ENCODE results near the gene PHKG2.

The PHKG2 gene

DNA sequence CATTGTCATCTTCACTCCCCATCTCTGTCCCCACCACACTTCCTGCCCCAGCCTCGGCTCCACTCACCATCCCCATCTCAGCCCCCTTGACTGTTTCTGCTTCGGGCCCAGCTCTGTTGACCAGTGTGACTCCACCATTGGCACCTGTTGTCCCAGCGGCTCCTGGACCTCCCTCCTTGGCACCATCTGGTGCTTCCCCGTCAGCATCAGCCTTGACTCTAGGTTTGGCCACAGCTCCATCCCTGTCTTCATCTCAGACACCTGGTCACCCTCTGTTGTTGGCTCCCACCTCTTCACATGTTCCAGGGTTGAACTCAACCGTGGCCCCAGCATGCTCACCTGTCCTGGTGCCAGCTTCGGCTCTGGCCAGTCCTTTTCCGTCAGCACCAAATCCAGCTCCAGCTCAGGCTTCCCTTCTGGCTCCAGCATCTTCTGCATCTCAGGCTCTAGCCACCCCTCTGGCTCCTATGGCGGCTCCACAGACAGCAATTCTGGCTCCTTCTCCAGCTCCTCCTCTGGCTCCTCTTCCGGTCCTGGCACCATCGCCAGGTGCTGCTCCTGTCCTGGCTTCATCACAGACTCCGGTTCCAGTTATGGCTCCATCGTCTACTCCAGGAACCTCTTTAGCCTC is 24.4 kb upstream of the PHKG2 start:
- TF ChIP-seq, protein P1, sequence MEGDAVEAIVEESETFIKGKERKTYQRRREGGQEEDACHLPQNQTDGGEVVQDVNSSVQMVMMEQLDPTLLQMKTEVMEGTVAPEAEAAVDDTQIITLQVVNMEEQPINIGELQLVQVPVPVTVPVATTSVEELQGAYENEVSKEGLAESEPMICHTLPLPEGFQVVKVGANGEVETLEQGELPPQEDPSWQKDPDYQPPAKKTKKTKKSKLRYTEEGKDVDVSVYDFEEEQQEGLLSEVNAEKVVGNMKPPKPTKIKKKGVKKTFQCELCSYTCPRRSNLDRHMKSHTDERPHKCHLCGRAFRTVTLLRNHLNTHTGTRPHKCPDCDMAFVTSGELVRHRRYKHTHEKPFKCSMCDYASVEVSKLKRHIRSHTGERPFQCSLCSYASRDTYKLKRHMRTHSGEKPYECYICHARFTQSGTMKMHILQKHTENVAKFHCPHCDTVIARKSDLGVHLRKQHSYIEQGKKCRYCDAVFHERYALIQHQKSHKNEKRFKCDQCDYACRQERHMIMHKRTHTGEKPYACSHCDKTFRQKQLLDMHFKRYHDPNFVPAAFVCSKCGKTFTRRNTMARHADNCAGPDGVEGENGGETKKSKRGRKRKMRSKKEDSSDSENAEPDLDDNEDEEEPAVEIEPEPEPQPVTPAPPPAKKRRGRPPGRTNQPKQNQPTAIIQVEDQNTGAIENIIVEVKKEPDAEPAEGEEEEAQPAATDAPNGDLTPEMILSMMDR (IDR thresholded peaks at IDR 0.05; ENCODE audit: low read depth, low read length), result no peak
- TF ChIP-seq, protein P2, sequence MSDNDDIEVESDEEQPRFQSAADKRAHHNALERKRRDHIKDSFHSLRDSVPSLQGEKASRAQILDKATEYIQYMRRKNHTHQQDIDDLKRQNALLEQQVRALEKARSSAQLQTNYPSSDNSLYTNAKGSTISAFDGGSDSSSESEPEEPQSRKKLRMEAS (IDR thresholded peaks at IDR 0.05; ENCODE audit: low read depth, low read length), result no peak
- no peak for TF ChIP-seq POLR2A (IDR thresholded peaks at IDR 0.05; ENCODE audit: extremely low read depth, insufficient read length)
- no peak for TF ChIP-seq MYC (IDR thresholded peaks at IDR 0.05; ENCODE audit: low read depth, low read length)
- H3K4me3 ChIP-seq (ENCODE audit: low read depth, low read length), result no peak overlapping the region
- no peak for DNase-seq (ENCODE audit: low read depth)

DNA sequence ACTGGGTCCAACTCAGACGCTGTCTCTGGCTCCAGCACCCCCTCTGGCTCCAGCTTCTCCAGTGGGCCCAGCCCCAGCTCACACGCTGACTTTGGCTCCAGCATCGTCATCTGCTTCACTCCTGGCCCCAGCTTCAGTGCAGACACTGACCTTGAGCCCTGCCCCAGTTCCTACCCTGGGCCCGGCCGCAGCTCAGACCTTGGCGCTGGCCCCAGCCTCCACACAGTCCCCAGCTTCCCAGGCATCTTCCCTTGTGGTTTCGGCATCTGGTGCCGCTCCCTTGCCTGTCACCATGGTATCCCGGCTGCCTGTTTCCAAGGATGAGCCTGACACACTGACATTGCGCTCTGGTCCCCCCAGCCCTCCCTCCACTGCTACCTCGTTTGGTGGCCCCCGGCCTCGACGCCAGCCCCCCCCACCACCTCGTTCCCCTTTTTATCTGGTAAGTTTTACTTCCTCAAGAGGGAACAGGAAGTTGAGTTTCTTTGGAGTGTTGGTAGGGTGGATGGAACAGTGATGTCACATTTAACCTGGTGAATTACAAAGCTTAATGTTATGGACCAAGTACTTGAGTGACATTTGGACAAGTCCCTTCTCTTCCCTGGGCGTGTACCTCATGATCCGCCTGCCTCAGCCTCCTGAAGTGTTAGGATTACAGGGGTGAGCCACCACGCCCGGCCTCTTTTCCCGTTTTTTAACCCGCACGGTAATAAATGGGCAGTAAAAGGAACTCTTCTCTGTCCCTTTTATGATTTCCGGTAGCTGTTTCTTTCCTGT is 23.4 kb upstream of the PHKG2 start:
- DNase-seq (ENCODE audit: low read depth), result peak; percentile 66
- TF ChIP-seq MYC (IDR thresholded peaks at IDR 0.05; ENCODE audit: low read depth, low read length) (no peak), POLR2A (IDR thresholded peaks at IDR 0.05; ENCODE audit: extremely low read depth, insufficient read length) (no peak)
- TF ChIP-seq, protein P1 (IDR thresholded peaks at IDR 0.05; ENCODE audit: low read depth, low read length), result no peak
- TF ChIP-seq, protein P2 (IDR thresholded peaks at IDR 0.05; ENCODE audit: low read depth, low read length), result no peak
- no peak overlapping the region for H3K4me3 ChIP-seq (ENCODE audit: low read depth, low read length)

DNA sequence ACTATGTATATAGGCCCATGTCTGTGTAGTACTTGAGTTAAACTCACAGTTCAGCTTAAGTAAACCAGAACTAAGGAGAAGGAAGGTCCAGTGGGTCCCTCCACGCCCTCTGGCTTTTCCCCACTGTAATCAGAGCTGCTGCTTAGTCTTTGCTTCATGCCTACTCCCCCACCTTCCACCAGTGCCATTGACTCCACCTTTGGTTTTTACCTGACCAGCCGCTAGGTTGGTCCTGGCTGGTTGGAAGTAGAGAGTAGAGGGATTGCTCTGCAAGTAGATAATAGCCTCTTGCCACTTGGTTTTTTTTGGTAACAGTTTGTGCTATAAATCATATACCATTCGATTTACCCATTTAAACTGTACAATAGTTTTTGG is 22.8 kb upstream of the PHKG2 start:
- TF ChIP-seq, protein P2 (IDR thresholded peaks at IDR 0.05; ENCODE audit: low read depth, low read length), result no peak
- TF ChIP-seq MYC (IDR thresholded peaks at IDR 0.05; ENCODE audit: low read depth, low read length), result no peak
- TF ChIP-seq POLR2A (IDR thresholded peaks at IDR 0.05; ENCODE audit: extremely low read depth, insufficient read length), result no peak
- TF ChIP-seq, protein P1 (IDR thresholded peaks at IDR 0.05; ENCODE audit: low read depth, low read length), result no peak
- DNase-seq (ENCODE audit: low read depth), result no peak
- no peak overlapping the region for H3K4me3 ChIP-seq (ENCODE audit: low read depth, low read length)

DNA sequence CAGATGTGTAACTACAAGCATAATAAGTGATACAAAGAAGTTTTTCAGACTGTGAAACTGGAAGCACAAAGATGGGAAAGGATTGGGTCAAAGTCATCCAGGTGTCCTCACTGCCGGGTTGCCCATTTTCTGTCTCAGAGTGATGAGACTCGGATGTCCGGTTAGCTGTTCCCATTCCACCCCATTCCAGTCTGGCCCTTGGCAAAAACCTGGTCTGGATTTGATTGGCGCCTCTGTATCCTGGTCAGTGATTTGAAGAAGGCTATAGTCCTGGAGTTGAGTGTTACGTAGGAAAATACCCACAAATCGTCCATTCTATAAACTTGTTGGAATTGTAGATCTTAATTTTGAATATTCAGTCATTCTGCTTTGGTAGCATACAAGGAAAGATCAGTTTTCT is 19.9 kb upstream of the PHKG2 start:
- H3K4me3 ChIP-seq (ENCODE audit: low read depth, low read length), result no peak overlapping the region
- TF ChIP-seq, protein P1 (IDR thresholded peaks at IDR 0.05; ENCODE audit: low read depth, low read length), result no peak
- TF ChIP-seq POLR2A (IDR thresholded peaks at IDR 0.05; ENCODE audit: extremely low read depth, insufficient read length), result no peak
- no peak for TF ChIP-seq MYC (IDR thresholded peaks at IDR 0.05; ENCODE audit: low read depth, low read length)
- TF ChIP-seq, protein P2 (IDR thresholded peaks at IDR 0.05; ENCODE audit: low read depth, low read length), result no peak
- DNase-seq (ENCODE audit: low read depth), result no peak

DNA sequence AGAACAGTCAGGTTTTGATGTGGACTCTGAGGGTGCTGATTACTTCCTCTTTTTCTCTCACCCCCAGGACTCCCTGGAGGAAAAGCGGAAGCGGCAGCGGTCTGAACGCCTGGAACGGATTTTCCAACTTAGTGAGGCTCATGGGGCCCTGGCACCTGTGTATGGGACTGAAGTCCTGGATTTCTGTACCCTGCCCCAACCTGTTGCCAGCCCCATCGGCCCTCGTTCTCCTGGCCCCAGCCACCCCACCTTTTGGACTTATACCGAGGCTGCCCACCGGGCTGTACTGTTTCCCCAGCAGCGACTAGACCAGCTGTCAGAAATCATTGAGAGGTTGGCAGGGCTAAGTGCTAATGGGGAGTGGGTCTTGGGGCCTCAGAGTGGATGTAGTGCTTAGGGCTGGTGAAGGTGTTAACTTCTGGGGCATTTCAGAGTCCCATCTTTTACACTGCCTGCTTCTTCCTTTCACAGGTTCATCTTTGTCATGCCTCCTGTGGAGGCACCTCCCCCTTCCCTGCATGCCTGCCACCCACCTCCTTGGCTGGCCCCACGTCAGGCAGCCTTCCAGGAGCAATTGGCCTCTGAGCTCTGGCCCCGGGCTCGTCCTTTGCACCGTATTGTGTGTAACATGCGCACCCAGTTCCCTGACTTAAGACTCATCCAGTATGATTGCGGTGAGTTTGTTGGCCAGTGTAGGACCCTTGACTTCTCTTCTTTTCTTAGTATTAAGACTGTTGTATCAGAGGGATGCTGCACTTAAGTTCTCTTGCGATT is 19.1 kb upstream of the PHKG2 start:
- H3K4me3 ChIP-seq (ENCODE audit: low read depth, low read length), result no peak overlapping the region
- TF ChIP-seq, protein P1 (IDR thresholded peaks at IDR 0.05; ENCODE audit: low read depth, low read length), result no peak
- TF ChIP-seq POLR2A (IDR thresholded peaks at IDR 0.05; ENCODE audit: extremely low read depth, insufficient read length) (no peak), MYC (IDR thresholded peaks at IDR 0.05; ENCODE audit: low read depth, low read length) (no peak)
- TF ChIP-seq, protein P2 (IDR thresholded peaks at IDR 0.05; ENCODE audit: low read depth, low read length), result no peak
- DNase-seq (ENCODE audit: low read depth), result peak; percentile 25

Data from NB4 (cell line).